NOMO-1 treated with dmso at 0.1 percent for 144 hours (cell line): ENCODE measurements around the gene POLE3.
A peak's percentile ranks its signal among the peaks of the same experiment; 100 is the strongest.
"Not testable (repeated sequence)": the region's sequence is repeated elsewhere in the genome, so short reads cannot be mapped to it uniquely, and the experiment has no call there.

ENCODE experiments used
- DNase-seq: peaks from one replicate; lab custom pipeline; 2025; ENCODE audit not compliant: unreplicated experiment; lab: John Stamatoyannopoulos, UW

POLE3 gene

GRCh38 chr9:113379094-113379828 lies 31.2 kb downstream of the POLE3 start:
- DNase-seq, result not testable (repeated sequence)

- peak; percentile 69 for DNase-seq
These were observed 33.6 kb downstream of the POLE3 start, which contains the start of gene HDHD3 for GRCh38 chr9:113376634-113377567. HDHD3 (minus strand) TSS chr9:113376986; CDS start chr9:113374354, 2,632 bp downstream.

DNA sequence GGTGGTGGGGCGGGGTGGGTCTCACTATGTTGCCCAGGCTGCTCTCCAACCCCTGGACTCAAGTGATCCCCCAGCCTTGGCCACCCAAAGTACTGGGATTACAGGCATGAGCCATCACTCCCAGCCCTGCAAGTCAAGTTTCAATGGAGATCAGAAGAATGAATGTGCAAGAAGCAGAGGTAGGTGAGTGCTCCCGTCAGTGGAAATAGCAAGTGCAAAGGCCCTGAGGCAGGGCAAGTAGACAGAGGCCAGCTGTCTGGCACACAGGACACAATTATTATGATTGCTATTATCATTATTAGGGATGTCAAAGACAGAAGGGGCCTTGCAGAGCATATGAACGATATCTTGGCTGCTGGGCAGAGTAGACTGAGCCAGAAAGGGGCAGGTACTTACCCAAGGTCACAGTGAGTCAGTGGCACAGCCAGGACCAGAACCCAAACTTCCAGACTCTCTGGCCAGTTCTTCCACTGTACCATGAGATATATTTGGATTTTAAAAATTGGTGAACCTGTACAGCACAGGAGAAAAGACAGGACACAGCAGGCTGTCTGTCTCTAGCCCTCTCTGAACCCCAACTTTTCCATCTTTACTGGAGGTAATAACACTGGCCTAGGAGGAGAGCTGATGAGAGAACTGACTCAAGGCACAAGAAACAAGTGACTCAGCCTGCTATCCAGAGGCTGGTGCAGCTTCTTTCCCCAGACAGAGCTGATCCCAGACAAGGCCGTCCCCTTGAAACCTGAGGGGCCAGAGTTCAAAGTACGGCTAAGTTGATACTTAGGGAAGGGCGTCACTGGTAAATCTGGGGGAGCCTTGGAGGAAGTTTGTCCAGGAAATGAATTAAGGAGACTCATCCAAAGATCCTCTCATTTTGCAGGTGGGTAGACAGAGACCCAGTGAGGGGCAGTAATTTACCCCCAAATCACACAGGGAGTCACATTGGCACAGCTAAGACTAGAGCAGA lies 35.1 kb downstream of the POLE3 start:
- no peak for DNase-seq

DNA sequence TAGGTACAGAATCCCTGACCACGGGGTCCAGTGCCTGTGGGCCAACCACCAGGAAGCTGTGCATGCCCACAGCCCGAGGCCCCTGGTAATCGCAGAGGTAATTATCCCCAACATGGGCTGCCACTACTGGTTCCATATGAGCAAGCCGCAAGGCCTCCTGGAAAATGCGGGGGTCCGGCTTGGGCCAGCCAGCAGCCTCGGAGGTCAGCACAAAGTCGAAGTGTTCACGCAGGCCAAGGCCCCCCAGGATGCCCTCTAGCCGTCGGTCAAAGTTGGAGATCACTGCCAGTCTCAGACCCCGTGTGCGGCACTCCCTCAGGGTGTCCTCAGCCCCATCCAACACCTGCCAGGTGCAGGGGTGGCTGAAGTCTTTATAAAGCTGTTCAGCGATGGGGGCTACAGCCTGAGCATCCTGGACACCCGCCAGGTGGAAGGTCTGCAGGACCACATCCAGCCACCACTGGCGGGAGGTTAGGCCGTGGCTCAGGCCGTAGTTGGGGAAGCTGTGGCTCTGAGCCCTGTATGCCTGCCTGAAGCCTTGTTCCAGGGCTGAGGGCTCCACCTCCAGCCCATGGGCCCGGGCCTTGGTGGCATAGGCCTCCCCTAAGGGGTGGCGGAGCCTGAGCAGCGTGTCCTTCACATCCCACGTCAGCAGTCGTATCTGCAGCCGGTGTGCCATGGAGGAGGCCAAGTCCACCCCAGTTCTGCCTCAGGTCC lies 36.6 kb downstream of the POLE3 start:
- no peak for DNase-seq

DNA sequence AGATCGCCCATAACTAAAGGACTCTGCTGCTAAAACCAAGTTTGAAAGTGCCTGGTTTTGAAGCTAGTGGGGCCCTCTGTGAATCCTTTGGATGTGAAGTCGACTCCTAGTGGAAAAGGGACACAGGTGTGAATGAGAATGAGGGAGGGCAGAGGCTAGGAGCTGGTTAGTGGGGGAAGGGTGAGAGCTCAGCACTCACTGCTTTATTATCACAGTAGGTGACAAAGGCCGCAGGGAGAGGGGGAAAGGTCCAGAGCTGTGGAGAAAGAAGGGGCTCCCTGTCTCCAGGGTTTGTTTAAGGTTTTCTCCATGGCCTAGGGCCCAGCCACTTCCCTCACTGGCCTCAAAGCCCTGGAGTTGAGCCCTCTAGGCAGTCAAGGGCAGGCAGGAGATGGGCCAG lies 37.2 kb downstream of the POLE3 start:
- DNase-seq, result no peak

DNA sequence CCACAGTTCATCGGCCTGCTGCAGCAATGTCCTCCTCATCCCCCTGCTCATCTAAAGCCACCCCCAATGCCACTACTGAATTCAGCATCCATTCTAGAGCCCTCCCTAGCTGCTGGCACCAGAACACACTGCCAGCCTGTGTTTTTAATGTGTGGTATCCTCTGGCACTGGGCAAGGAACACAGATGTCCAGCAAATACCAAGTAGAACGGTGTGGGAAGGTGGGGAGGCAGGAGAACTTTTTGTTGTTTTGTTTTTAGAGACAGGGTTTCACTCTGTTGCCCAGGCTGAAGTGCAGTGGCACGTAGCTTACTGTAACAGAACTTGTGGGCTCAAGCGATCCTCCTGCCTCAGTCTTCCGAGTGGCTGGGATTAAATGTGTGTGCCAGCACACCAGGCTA lies 38.4 kb downstream of the POLE3 start:
- DNase-seq, result no peak

DNA sequence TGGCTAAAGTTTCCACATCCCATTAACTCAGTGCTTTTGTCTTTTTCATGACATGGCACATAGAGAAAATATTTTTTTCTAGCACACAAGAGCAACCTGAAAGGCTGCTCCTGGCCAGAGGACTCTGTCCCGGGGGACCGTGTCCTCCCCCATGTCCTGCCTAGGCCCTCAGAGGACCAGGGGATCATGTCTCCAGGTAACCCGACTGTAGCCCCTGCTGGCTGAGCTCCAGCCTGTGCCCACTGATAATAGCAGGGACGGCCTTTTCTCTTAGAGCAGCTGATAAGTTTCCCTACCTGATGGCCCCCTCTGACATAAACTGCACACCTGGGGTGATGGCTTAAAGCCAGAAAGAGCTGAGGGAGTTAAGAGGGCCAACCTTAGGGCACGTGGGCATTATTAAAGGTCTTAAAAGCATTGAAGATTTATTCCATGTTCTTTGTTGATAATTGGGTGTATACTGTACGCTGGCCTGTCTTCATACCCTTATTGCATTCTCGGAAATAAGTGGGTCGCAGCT lies 39.6 kb downstream of the POLE3 start:
- DNase-seq, result no peak

DNA sequence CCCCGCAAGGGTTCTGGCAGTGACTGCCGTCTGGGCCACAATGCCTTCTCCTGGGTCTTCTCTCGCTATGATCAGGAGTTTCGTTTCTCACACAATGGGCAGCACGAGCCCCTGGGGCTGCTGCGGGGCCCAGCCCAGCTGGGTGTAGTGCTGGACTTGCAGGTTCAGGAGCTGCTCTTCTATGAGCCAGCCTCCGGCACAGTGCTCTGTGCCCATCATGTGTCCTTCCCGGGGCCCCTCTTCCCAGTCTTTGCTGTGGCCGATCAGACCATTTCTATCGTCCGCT lies 40.7 kb downstream of the POLE3 start:
- DNase-seq, result no peak

GRCh38 chr9:113368982-113369854 lies 41.3 kb downstream of the POLE3 start:
- no peak for DNase-seq

GRCh38 chr9:113368348-113368981 lies 42.0 kb downstream of the POLE3 start:
- DNase-seq, result no peak

DNA sequence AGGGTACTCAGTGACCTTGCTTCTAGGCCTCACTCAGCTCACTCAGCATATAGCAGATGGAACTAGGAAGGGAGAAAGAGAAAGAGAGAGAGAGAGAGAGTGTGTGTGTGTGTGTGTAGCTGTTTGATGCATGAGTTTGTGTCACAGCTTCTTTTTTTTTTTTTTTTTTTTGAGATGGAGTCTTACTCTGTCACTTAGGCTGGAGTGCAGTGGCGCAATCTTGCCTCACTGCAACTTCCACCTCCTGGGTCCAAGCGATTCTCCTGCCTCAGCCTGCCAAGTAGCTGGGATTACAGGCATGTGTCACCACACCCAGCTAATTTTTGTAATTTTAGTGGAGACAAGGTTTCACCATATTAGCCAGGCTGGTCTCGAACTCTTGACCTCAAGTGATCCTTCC lies 44.8 kb downstream of the POLE3 start:
- peak; percentile 36 for DNase-seq

DNA sequence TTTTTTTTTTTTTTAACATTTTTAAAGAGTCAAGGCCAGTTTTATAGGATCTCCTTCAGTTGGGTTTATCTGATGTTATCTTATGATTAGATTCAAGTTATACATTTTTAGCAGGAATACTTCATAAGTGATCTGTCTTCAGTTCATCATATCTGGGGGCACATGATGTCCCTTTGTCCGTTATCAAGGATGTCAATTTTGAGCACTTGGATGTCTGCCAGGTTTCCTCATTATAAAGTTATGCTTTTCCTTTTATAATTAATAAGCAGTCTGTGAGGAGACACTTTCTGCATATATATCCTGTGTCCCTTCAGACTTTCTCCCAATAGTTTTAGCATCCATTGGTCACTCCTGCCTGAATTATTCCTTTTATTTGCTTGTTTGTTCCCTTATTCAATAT lies 45.5 kb downstream of the POLE3 start:
- DNase-seq, result no peak

GRCh38 chr9:113363336-113363735 lies 47.1 kb downstream of the POLE3 start:
- no peak for DNase-seq

GRCh38 chr9:113361304-113362018 lies 49.0 kb downstream of the POLE3 start:
- no peak for DNase-seq

GRCh38 chr9:113360242-113360842 lies 50.1 kb downstream of the POLE3 start:
- DNase-seq, result no peak

- DNase-seq, result no peak
These were observed 51.1 kb downstream of the POLE3 start for GRCh38 chr9:113359385-113359784.
